Muscle of back (tissue), 13 donors: ENCODE results near the gene PIEZO1. TPM values are rescaled to one million over a fixed set of nuclear protein-coding genes. Genes with fewer than 3 reads are reported as not detected.
A peak's percentile ranks its signal among the peaks of the same experiment; 100 is the strongest.
"Not testable (repeated sequence)": the region's sequence is repeated elsewhere in the genome, so short reads cannot be mapped to it uniquely, and the experiment has no call there.

Experiments
- DNase-seq, 3 donors: peaks; one replicate each; pipeline versions ENCODE4 v3.0.0 to v3.0.0-alpha.2; 2013
- long read RNA-seq, 9 donors: transcript quantifications; one replicate each; lab custom pipeline, GENCODE V29; 2026
- polyA plus RNA-seq, 10 donors: library from polyadenylated mRNA; unstranded; fragments of 120-200 nt; gene quantifications; one replicate each; pipeline ENCODE4 v1.2.1, GENCODE V29; 2013; ENCODE audit not compliant: insufficient read length in 10 of 10

The PIEZO1 gene
- 10 to 100 TPM; 36.6 to 61.8 (median 55.6) TPM for polyA plus RNA-seq
- long read RNA-seq, donor 1, result 0 reads
- long read RNA-seq, donor 2, partial matches to known transcripts, result 0 of 1 reads
- long read RNA-seq, donor 2, other reads (novel, unspliced or antisense), result 0 of 1 reads
- long read RNA-seq, donor 3, result 0 reads
- long read RNA-seq, donor 4, partial matches to known transcripts, result 0 of 2 reads
- long read RNA-seq, donor 4, other reads (novel, unspliced or antisense), result 0 of 2 reads
- long read RNA-seq, donor 5, partial matches to known transcripts, result 0 of 2 reads
- long read RNA-seq, donor 5, other reads (novel, unspliced or antisense), result 0 of 2 reads
- long read RNA-seq, donor 6, result 0 reads
- long read RNA-seq, donor 7, full-length matches to known transcripts, result 2 of 2 reads
- long read RNA-seq, donor 7, partial matches to known transcripts, result 0 of 2 reads
- long read RNA-seq, donor 7, other reads (novel, unspliced or antisense), result 0 of 2 reads
- long read RNA-seq, donor 8, partial matches to known transcripts, result 0 of 2 reads
- long read RNA-seq, donor 8, other reads (novel, unspliced or antisense), result 0 of 2 reads
- long read RNA-seq, donor 9, result 0 reads

GRCh38 chr16:88785106-88785924, at the start of gene PIEZO1:
TSS of gene PIEZO1 (minus strand) at chr16:88785220. CDS start at chr16:88784964, 256 bp downstream.
- DNase-seq, result peak in 2 of 3 donors; percentile 75 to 82

GRCh38 chr16:88834670-88835069, 49.6 kb upstream of the PIEZO1 start:
- DNase-seq, result no peak

GRCh38 chr16:88833086-88833485, 48.1 kb upstream of the PIEZO1 start:
- no peak for DNase-seq

GRCh38 chr16:88831838-88832237, 46.8 kb upstream of the PIEZO1 start:
- no peak for DNase-seq

- DNase-seq, result no peak
Measured at GRCh38 chr16:88830783-88831182, 45.8 kb upstream of the PIEZO1 start.

GRCh38 chr16:88830258-88830657, 45.2 kb upstream of the PIEZO1 start:
- no peak for DNase-seq

GRCh38 chr16:88828711-88829110, 43.7 kb upstream of the PIEZO1 start:
- DNase-seq, result no peak

GRCh38 chr16:88827727-88828126, 42.7 kb upstream of the PIEZO1 start:
- DNase-seq, result no peak

- DNase-seq, result no peak
Measured at GRCh38 chr16:88826070-88826840, 41.2 kb upstream of the PIEZO1 start.

GRCh38 chr16:88825146-88825545, 40.1 kb upstream of the PIEZO1 start:
- no peak for DNase-seq

GRCh38 chr16:88824256-88825077, 39.4 kb upstream of the PIEZO1 start:
- no peak for DNase-seq

- DNase-seq, result not testable (repeated sequence)
Measured at GRCh38 chr16:88823646-88824045, 38.6 kb upstream of the PIEZO1 start.

- DNase-seq, result no peak
Measured at GRCh38 chr16:88822281-88823040, 37.4 kb upstream of the PIEZO1 start.

- no peak for DNase-seq
Measured at GRCh38 chr16:88821168-88821850, 36.3 kb upstream of the PIEZO1 start.

GRCh38 chr16:88820385-88821025, 35.5 kb upstream of the PIEZO1 start:
- no peak for DNase-seq

- no peak for DNase-seq
Measured at GRCh38 chr16:88819126-88819525, 34.1 kb upstream of the PIEZO1 start.

- DNase-seq, result no peak
Measured at GRCh38 chr16:88818575-88818874, 33.5 kb upstream of the PIEZO1 start.

GRCh38 chr16:88817785-88818574, 33.0 kb upstream of the PIEZO1 start:
- DNase-seq, result no peak
